GM12878 (cell line): Measurements from ENCODE around the gene PLEKHO1. TPM values are rescaled to one million over a fixed set of nuclear protein-coding genes. Genes with fewer than 3 reads are reported as not detected.

Experiments
- ATAC-seq: fragments of 200-7000 bp; cut with Tn5 transposase; 3 replicates; pipeline ENCODE4 v1.9.1; 2020; ENCODE audit warnings: mild to moderate bottlenecking, moderate library complexity
- BruUV-seq: library from RNA; stranded (reverse); fragments of 400-500 nt; replicated peaks from 2 replicates; lab custom pipeline; 2021; lab: Mats Ljungman, UMichigan
- CTCF ChIA-PET: fragments of 300-600 bp; sonication (Branson Sonifier 250); formaldehyde crosslinking; extraction: SDS; loops from one replicate; lab custom pipeline; 2021; ENCODE audit warnings: inconsistent platforms; lab: Yijun Ruan, JAX
- POLR2A ChIA-PET: fragments of 350-600 bp; formaldehyde crosslinking; extraction: SDS; loops from one replicate; lab custom pipeline; 2021; ENCODE audit warnings: inconsistent platforms; lab: Charles Lee
- RAD21 ChIA-PET: fragments of 300-600 bp; sonication (Branson Sonifier 250); formaldehyde crosslinking; loops from one replicate; lab custom pipeline; 2023; ENCODE audit warnings: antibody characterized with exemption; ENCODE audit not compliant: unreplicated experiment; lab: Charles Lee
- SMC1A ChIA-PET: fragments of 300-600 bp; sonication (Branson Sonifier 250); formaldehyde crosslinking; loops from one replicate; lab custom pipeline; 2023; ENCODE audit not compliant: unreplicated experiment, uncharacterized antibody; lab: Charles Lee
- DNase-seq: peaks from one replicate; pipeline ENCODE4 v3.0.0-alpha.2; 2011; ENCODE audit warnings: low read depth, low spot score
- FAIRE-seq: peaks from 3 replicates; lab custom pipeline; 2011; peaks lifted over from hg19 to GRCh38; lab: Jason Lieb, UNC
- H2AFZ ChIP-seq: 2 replicates; pipeline ENCODE4 v1.6.0; 2011; ENCODE audit warnings: low read depth, low read length, control low read depth; ENCODE audit not compliant: control insufficient read depth
- H3K27ac ChIP-seq: 2 replicates; pipeline ENCODE4 v1.5.1; 2011; ENCODE audit warnings: control low read depth; ENCODE audit not compliant: control insufficient read depth, insufficient read depth
- H3K27me3 ChIP-seq, 2 experiments: replicated peaks in 1 of 2; 2 replicates each; pipeline versions ENCODE4 v1.6.0 to v1.6.1; 2011; ENCODE audit warnings: low read length in 1 of 2; ENCODE audit not compliant: control insufficient read depth in 2 of 2, insufficient read depth in 2 of 2
- H3K36me3 ChIP-seq, 2 experiments: 2 replicates each; pipeline ENCODE4 v1.5.1; 2011; ENCODE audit warnings: low read length in 1 of 2; ENCODE audit not compliant: control insufficient read depth in 2 of 2, insufficient read depth in 2 of 2
- H3K4me1 ChIP-seq: 2 replicates; pipeline ENCODE4 v1.6.1; 2011; ENCODE audit warnings: mild to moderate bottlenecking, low read length, moderate library complexity, mixed read lengths; ENCODE audit not compliant: control insufficient read depth, insufficient read depth
- H3K4me2 ChIP-seq: 2 replicates; pipeline ENCODE4 v1.6.0; 2011; ENCODE audit warnings: control low read depth; ENCODE audit not compliant: control insufficient read depth, insufficient read depth
- H3K4me3 ChIP-seq: fragments of 200-600 bp; sonication (generic); 2 replicates; pipeline ENCODE4 v1.5.1; 2016
- H3K79me2 ChIP-seq: 2 replicates; pipeline ENCODE4 v1.6.0; 2011; ENCODE audit warnings: low read length; ENCODE audit not compliant: control insufficient read depth, insufficient read depth
- H3K9ac ChIP-seq: 2 replicates; pipeline ENCODE4 v1.8.0; 2011; ENCODE audit warnings: low read length, control low read depth, mixed read lengths; ENCODE audit not compliant: control insufficient read depth, insufficient read depth
- H3K9me3 ChIP-seq: replicated peaks from 3 replicates; pipeline ENCODE4 v1.5.1; 2011; ENCODE audit warnings: mild to moderate bottlenecking, low read length; ENCODE audit not compliant: control insufficient read depth, insufficient read depth
- H4K20me1 ChIP-seq: 2 replicates; pipeline ENCODE4 v1.6.0; 2011; ENCODE audit not compliant: control insufficient read depth, insufficient read depth
- ATF2 ChIP-seq: IDR thresholded peaks from 2 replicates; pipeline ENCODE4 v1.6.1; 2012; ENCODE audit warnings: low read length, inconsistent platforms
- EGR1 ChIP-seq, 2 experiments: IDR thresholded peaks; 1 replicate in 1 of 2; 2 replicates in 1 of 2; pipeline ENCODE4 v1.6.1; 2011 to 2012; ENCODE audit warnings: low read depth in 2 of 2, low read length in 2 of 2, borderline replicate concordance in 1 of 2, mild to moderate bottlenecking in 1 of 2, moderate library complexity in 1 of 2
- GATAD2B ChIP-seq: fragments of 450-650 bp; conservative IDR thresholded peaks from 2 replicates; pipeline ENCODE4 v1.6.1; 2017; ENCODE audit warnings: low read depth, mild to moderate bottlenecking, moderate library complexity
- JUND ChIP-seq: IDR thresholded peaks from 2 replicates; pipeline ENCODE4 v1.6.1; 2012; ENCODE audit warnings: low read depth, mild to moderate bottlenecking, low read length, improper control_type of control experiment, moderate library complexity
- KAT2A ChIP-seq: conservative IDR thresholded peaks from 2 replicates; pipeline ENCODE4 v1.6.1; 2011; ENCODE audit warnings: low read depth, low read length; ENCODE audit not compliant: control insufficient read depth
- MYB ChIP-seq: fragments of 150-350 bp; IDR thresholded peaks from 2 replicates; pipeline ENCODE4 v1.6.1; 2014; ENCODE audit warnings: mild to moderate bottlenecking, low read depth, low read length, borderline replicate concordance
- NBN ChIP-seq: fragments of 450-650 bp; IDR thresholded peaks from 2 replicates; pipeline ENCODE4 v1.6.1; 2016
- POU2F2 ChIP-seq: IDR thresholded peaks from 3 replicates; pipeline ENCODE4 v1.6.1; 2011; ENCODE audit warnings: low read depth, mild to moderate bottlenecking, low read length, borderline replicate concordance
- RAD21 ChIP-seq: IDR thresholded peaks from 2 replicates; pipeline ENCODE4 v1.6.1; 2011; ENCODE audit warnings: mild to moderate bottlenecking, low read depth, low read length, moderate library complexity; ENCODE audit not compliant: insufficient read depth
- RELB ChIP-seq: fragments of 450-650 bp; IDR thresholded peaks from 2 replicates; pipeline ENCODE4 v1.6.1; 2017; ENCODE audit warnings: low read depth, mild to moderate bottlenecking, moderate library complexity
- SMAD1 ChIP-seq: fragments of 450-650 bp; IDR thresholded peaks from 2 replicates; pipeline ENCODE4 v1.6.1; 2018; ENCODE audit warnings: mild to moderate bottlenecking, low read depth; ENCODE audit not compliant: partially characterized antibody
- SMC3 ChIP-seq: IDR thresholded peaks from 2 replicates; pipeline ENCODE4 v1.6.1; 2011; ENCODE audit warnings: low read length, improper control_type of control experiment, borderline replicate concordance
- SRF ChIP-seq, 2 experiments: IDR thresholded peaks; 2 replicates each; pipeline ENCODE4 v1.6.1; 2011; ENCODE audit warnings: low read depth in 2 of 2, low read length in 2 of 2, mild to moderate bottlenecking in 1 of 2, moderate library complexity in 1 of 2
- YY1 ChIP-seq: IDR thresholded peaks from 2 replicates; pipeline ENCODE4 v1.6.1; 2011; ENCODE audit warnings: low read depth, mild to moderate bottlenecking, low read length
- WGBS: methylation state at CpG from one replicate; pipeline ENCODE4 v1.1.6; 2016; ENCODE audit warnings: low lambda C conversion rate; ENCODE audit not compliant: insufficient replicate concordance, insufficient coverage; ENCODE audit errors: missing lambda C conversion rate; 5-methylcytosine and 5-hydroxymethylcytosine counted together
- in situ Hi-C: fragments of 300-500 bp; cut with MboI; formaldehyde crosslinking; loops from 9 replicates; pipeline ENCODE4 v1.14.3; 2018; ENCODE audit warnings: mixed read lengths
- intact Hi-C: fragments of 100-400 bp; cut with micrococcal nuclease; formaldehyde crosslinking; loops from one replicate; pipeline ENCODE4 v1.14.2; 2022; ENCODE audit not compliant: unreplicated experiment
- polyA plus RNA-seq, 11 experiments: library from polyadenylated mRNA; depleted of rRNA in 4 of 11; unstranded in 6 of 11; stranded (reverse) in 5 of 11; fragments of >200 nt; fragmentation: Nextera tagmentation in 4 of 11; fragmentation: Illumina TruSeq in 1 of 11; extraction: Ambion mirVana in 4 of 11; extraction: Trizol in 1 of 11; gene quantifications; 1 replicate in 1 of 11; 2 replicates in 10 of 11; pipeline versions ENCODE4 v1.2.1 to v1.2.3, GENCODE V29; 2011 to 2016; ENCODE audit warnings: inconsistent platforms in 2 of 11, missing spikeins in 2 of 11, low read depth in 1 of 11
- total RNA-seq, 4 experiments: library from RNA; depleted of rRNA in 3 of 4; stranded (reverse); fragments of >200 nt in 3 of 4; fragmentation: Illumina TruSeq in 1 of 4; extraction: Trizol in 1 of 4; gene quantifications; 2 replicates each; pipeline versions ENCODE4 v1.2.1 to v1.2.3, GENCODE V29; 2013 to 2021
- TF ChIP-seq, protein P1 (sequence below): fragments of 450-650 bp; IDR thresholded peaks from 2 replicates; pipeline ENCODE4 v1.6.1; 2017; ENCODE audit warnings: mild to moderate bottlenecking, low read depth, inconsistent platforms; ENCODE audit not compliant: poor library complexity, severe bottlenecking

Gene PLEKHO1
- total and polyA plus RNA-seq, 10 of the 15 experiments (the other 5 are each of a cell fraction or from before 2014, with no cell fraction given), result 5.3 to 184 (median 88.8) TPM

GRCh38 chr1:150168960-150169601 is 19.4 kb downstream of the PLEKHO1 start:
- H4K20me1 ChIP-seq, result no peaks in the 10 kb centered on the region
- SMC1A ChIA-PET, result interaction anchor here (0.6 to 15.5 kb wide), 22 partner anchors 8 to 240 kb away, joined by 3 to 338 read pairs (median 4); partner anchors contain the start of gene VPS45
- POLR2A ChIA-PET, result interaction anchor here (0.7 to 1.5 kb wide), 5 partner anchors 11 to 101 kb away, joined by 3 to 6 read pairs (median 4); partner anchors contain the start of gene VPS45
- ATAC-seq (peak; percentile 78), FAIRE-seq (no peak), DNase-seq (no peak)
- no peak overlapping the region for H3K4me2 ChIP-seq
- WGBS, result 30% methylated on average over 6 of the region's 6 CpGs
- 0 out of 2 replicates have a peak, but pooled peaks cover under 1% of the 10 kb centered on the region for H3K79me2 ChIP-seq
- H3K27me3 ChIP-seq, result no peaks in the 10 kb centered on the region
- H3K4me3 ChIP-seq, result no peak overlapping the region
- H3K27ac ChIP-seq, result no peak overlapping the region
- H3K9ac ChIP-seq, result no peak overlapping the region
- H2AFZ ChIP-seq, result no peak overlapping the region; the same call in 1 of the 2 replicates
- H3K9me3 ChIP-seq, result no peaks in the 10 kb centered on the region
- BruUV-seq, result no TSS peak
- intact Hi-C loops, result loop anchor here (1.0 kb wide), 2 partner anchors 96 to 207 kb away; no protein-coding TSS in a partner anchor
- no peaks in the 10 kb centered on the region for H3K36me3 ChIP-seq
- peaks cover 28% of the 10 kb centered on the region for H3K4me1 ChIP-seq
- RAD21 ChIA-PET, result interaction anchor here (0.6 to 15.1 kb wide), 15 partner anchors 16 to 326 kb away, joined by 3 to 287 read pairs (median 4); partner anchors contain the start of genes PLEKHO1 and VPS45
- CTCF ChIA-PET, result interaction anchor here (0.7 to 19.2 kb wide), 32 partner anchors 11 to 281 kb away, joined by 3 to 577 read pairs (median 4); partner anchors contain the start of genes C1orf54, PLEKHO1 and VPS45
- in situ Hi-C loops, result loop anchor here (5.0 kb wide), 2 partner anchors 97 to 207 kb away; no protein-coding TSS in a partner anchor
- TF ChIP-seq JUND (no peak), SMC3 (peak; percentile 99), GATAD2B (no peak), RELB (no peak), SRF (IDR thresholded peaks at IDR 0.05; ENCODE audit: low read depth in 2 of 2, low read length in 2 of 2) (no peak), ATF2 (no peak), KAT2A (no peak), POU2F2 (0 out of 3 replicates have a peak, but pooled peaks have one; percentile 40), YY1 (peak; percentile 86), MYB (no peak), SMAD1 (peak; percentile 87), EGR1 (IDR thresholded peaks at IDR 0.05; ENCODE audit: borderline replicate concordance in 1 of 2, low read depth in 2 of 2, low read length in 2 of 2) (no peak), NBN (peak; percentile 29; the same call in 1 of the 2 replicates), RAD21 (peak; percentile 94)
- TF ChIP-seq, protein P1, sequence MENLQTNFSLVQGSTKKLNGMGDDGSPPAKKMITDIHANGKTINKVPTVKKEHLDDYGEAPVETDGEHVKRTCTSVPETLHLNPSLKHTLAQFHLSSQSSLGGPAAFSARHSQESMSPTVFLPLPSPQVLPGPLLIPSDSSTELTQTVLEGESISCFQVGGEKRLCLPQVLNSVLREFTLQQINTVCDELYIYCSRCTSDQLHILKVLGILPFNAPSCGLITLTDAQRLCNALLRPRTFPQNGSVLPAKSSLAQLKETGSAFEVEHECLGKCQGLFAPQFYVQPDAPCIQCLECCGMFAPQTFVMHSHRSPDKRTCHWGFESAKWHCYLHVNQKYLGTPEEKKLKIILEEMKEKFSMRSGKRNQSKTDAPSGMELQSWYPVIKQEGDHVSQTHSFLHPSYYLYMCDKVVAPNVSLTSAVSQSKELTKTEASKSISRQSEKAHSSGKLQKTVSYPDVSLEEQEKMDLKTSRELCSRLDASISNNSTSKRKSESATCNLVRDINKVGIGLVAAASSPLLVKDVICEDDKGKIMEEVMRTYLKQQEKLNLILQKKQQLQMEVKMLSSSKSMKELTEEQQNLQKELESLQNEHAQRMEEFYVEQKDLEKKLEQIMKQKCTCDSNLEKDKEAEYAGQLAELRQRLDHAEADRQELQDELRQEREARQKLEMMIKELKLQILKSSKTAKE, result peak; percentile 34
